H9 (cell line): ENCODE measurements around the gene MYO1D. TPM values are rescaled to one million over a fixed set of nuclear protein-coding genes. Genes with fewer than 3 reads are reported as not detected.

Experiments used
- DNase-seq: peaks from one replicate; pipeline ENCODE4 v3.0.0-alpha.2; 2017
- H2AFZ ChIP-seq: one replicate; pipeline ENCODE4 v1.6.1; 2013; ENCODE audit warnings: mild to moderate bottlenecking, low read length, control low read depth, moderate library complexity
- H2AK5ac ChIP-seq: 2 replicates; pipeline ENCODE4 v1.6.1; 2013; ENCODE audit warnings: low read length, control low read depth, mixed read lengths; ENCODE audit not compliant: insufficient read length
- H2BK120ac ChIP-seq: one replicate; pipeline ENCODE4 v1.6.1; 2013; ENCODE audit warnings: low read depth, mild to moderate bottlenecking, low read length, control low read depth, inconsistent platforms; ENCODE audit not compliant: poor library complexity, severe bottlenecking
- H2BK12ac ChIP-seq: 2 replicates; pipeline ENCODE4 v1.6.1; 2013; ENCODE audit warnings: low read length, control low read depth, mixed read lengths, low read depth; ENCODE audit not compliant: insufficient read length
- H2BK15ac ChIP-seq: 2 replicates; pipeline ENCODE4 v1.6.1; 2013; ENCODE audit warnings: low read depth, low read length, control low read depth
- H2BK20ac ChIP-seq: one replicate; pipeline ENCODE4 v1.6.1; 2013; ENCODE audit warnings: low read depth, mild to moderate bottlenecking, low read length, control low read depth, inconsistent platforms; ENCODE audit not compliant: poor library complexity, severe bottlenecking
- H2BK5ac ChIP-seq: 2 replicates; pipeline ENCODE4 v1.6.1; 2013; ENCODE audit warnings: low read length, control low read depth, mixed read lengths; ENCODE audit not compliant: insufficient read length
- H3K14ac ChIP-seq: 2 replicates; pipeline ENCODE4 v1.6.1; 2013; ENCODE audit warnings: low read length, control low read depth; ENCODE audit not compliant: insufficient read depth
- H3K18ac ChIP-seq: 2 replicates; pipeline ENCODE4 v1.6.1; 2013; ENCODE audit warnings: low read depth, mild to moderate bottlenecking, mixed read lengths, low read length, control low read depth; ENCODE audit not compliant: insufficient read length
- H3K23ac ChIP-seq: 2 replicates; pipeline ENCODE4 v1.6.1; 2013; ENCODE audit warnings: low read length, control low read depth, mixed read lengths, low read depth; ENCODE audit not compliant: insufficient read length
- H3K23me2 ChIP-seq: 2 replicates; pipeline ENCODE4 v1.6.1; 2013; ENCODE audit warnings: low read depth, mild to moderate bottlenecking, mixed read lengths, low read length, control low read depth; ENCODE audit not compliant: insufficient read length, poor library complexity, severe bottlenecking
- H3K27ac ChIP-seq: 2 replicates; pipeline ENCODE4 v1.5.1; 2013; ENCODE audit warnings: low read length, control low read depth, mixed read lengths, low read depth; ENCODE audit not compliant: insufficient read length
- H3K27me3 ChIP-seq: 2 replicates; pipeline ENCODE4 v1.6.1; 2013; ENCODE audit warnings: low read length, control low read depth, inconsistent platforms; ENCODE audit not compliant: insufficient read depth
- H3K4ac ChIP-seq: 2 replicates; pipeline ENCODE4 v1.6.1; 2013; ENCODE audit warnings: low read depth, mild to moderate bottlenecking, control low read depth, inconsistent platforms, low read length, moderate library complexity
- H3K4me1 ChIP-seq: 2 replicates; pipeline ENCODE4 v1.6.1; 2013; ENCODE audit warnings: low read length, control low read depth, inconsistent platforms; ENCODE audit not compliant: insufficient read depth
- H3K4me2 ChIP-seq: 2 replicates; pipeline ENCODE4 v1.6.1; 2013; ENCODE audit warnings: low read length, control low read depth, mixed read lengths; ENCODE audit not compliant: insufficient read length, insufficient read depth
- H3K56ac ChIP-seq: 2 replicates; pipeline ENCODE4 v1.6.1; 2013; ENCODE audit warnings: low read depth, mild to moderate bottlenecking, mixed read lengths, low read length, control low read depth; ENCODE audit not compliant: insufficient read length
- H3K79me1 ChIP-seq: 2 replicates; pipeline ENCODE4 v1.6.1; 2013; ENCODE audit warnings: low read depth, mild to moderate bottlenecking, moderate library complexity, low read length, control low read depth, inconsistent platforms; ENCODE audit not compliant: insufficient read depth, poor library complexity, severe bottlenecking
- H3K79me2 ChIP-seq: 2 replicates; pipeline ENCODE4 v1.6.1; 2013; ENCODE audit warnings: low read length, control low read depth, inconsistent platforms; ENCODE audit not compliant: insufficient read depth
- H3K9ac ChIP-seq: 2 replicates; pipeline ENCODE4 v1.6.1; 2013; ENCODE audit warnings: low read length, control low read depth, mixed read lengths; ENCODE audit not compliant: insufficient read length; ENCODE audit errors: extremely low read depth
- H3K9me3 ChIP-seq: one replicate; pipeline ENCODE4 v1.6.1; 2013; ENCODE audit warnings: low read depth, low read length, inconsistent platforms; ENCODE audit not compliant: control insufficient read depth
- H3T11ph ChIP-seq: one replicate; pipeline ENCODE4 v1.6.1; 2013; ENCODE audit warnings: mild to moderate bottlenecking, low read length, control low read depth, inconsistent platforms
- H4K20me1 ChIP-seq: one replicate; pipeline ENCODE4 v1.6.1; 2013; ENCODE audit not compliant: control insufficient read depth, insufficient read length, insufficient read depth
- H4K5ac ChIP-seq: 2 replicates; pipeline ENCODE4 v1.6.1; 2013; ENCODE audit warnings: low read depth, mild to moderate bottlenecking, mixed read lengths, low read length, control low read depth; ENCODE audit not compliant: insufficient read length
- H4K8ac ChIP-seq: replicated peaks from 2 replicates; pipeline ENCODE4 v1.6.1; 2013; ENCODE audit warnings: low read length, control low read depth, mixed read lengths, low read depth; ENCODE audit not compliant: insufficient read length
- H4K91ac ChIP-seq: 2 replicates; pipeline ENCODE4 v1.6.1; 2013; ENCODE audit warnings: low read depth, mild to moderate bottlenecking, moderate library complexity, mixed read lengths, low read length, control low read depth; ENCODE audit not compliant: insufficient read length
- H3K27ac Mint-ChIP-seq, 3 experiments: 2 replicates in 2 of 3; 3 replicates in 1 of 3; pipeline ENCODE4 v1.8.0; 2020 to 2021; ENCODE audit warnings: mixed read lengths in 3 of 3, mild to moderate bottlenecking in 1 of 3, moderate library complexity in 1 of 3
- H3K27me3 Mint-ChIP-seq: 2 replicates; pipeline ENCODE4 v1.8.0; 2021; ENCODE audit warnings: low read depth, mild to moderate bottlenecking, moderate library complexity, mixed read lengths
- H3K36me3 Mint-ChIP-seq, 3 experiments: 2 replicates in 2 of 3; 3 replicates in 1 of 3; pipeline ENCODE4 v1.8.0; 2020 to 2021; ENCODE audit warnings: low read depth in 3 of 3, mixed read lengths in 3 of 3; ENCODE audit not compliant: insufficient read depth in 1 of 3
- H3K4me1 Mint-ChIP-seq, 2 experiments: 2 replicates each; pipeline ENCODE4 v1.8.0; 2020; ENCODE audit warnings: mixed read lengths in 2 of 2
- H3K4me3 Mint-ChIP-seq, 2 experiments: 2 replicates in 1 of 2; 3 replicates in 1 of 2; pipeline ENCODE4 v1.8.0; 2020 to 2021; ENCODE audit warnings: mild to moderate bottlenecking in 2 of 2, mixed read lengths in 2 of 2, moderate library complexity in 1 of 2
- H3K9me3 Mint-ChIP-seq, 2 experiments: 2 replicates in 1 of 2; 3 replicates in 1 of 2; pipeline ENCODE4 v1.8.0; 2020; ENCODE audit warnings: mild to moderate bottlenecking in 2 of 2, mixed read lengths in 2 of 2, moderate library complexity in 1 of 2
- CTCF ChIP-seq: fragments of 200-600 bp; sonication (generic); conservative IDR thresholded peaks from 3 replicates; pipeline ENCODE4 v1.8.0; 2021; ENCODE audit warnings: antibody characterized with exemption, mild to moderate bottlenecking
- WGBS: extraction: QIAGEN DNeasy Blood & Tissue Kit; methylation state at CpG from one replicate; pipeline ENCODE4 v1.1.7; 2013; ENCODE audit warnings: missing lambda C conversion rate, low lambda C conversion rate, mixed read lengths; ENCODE audit not compliant: insufficient read length; ENCODE audit errors: extremely low coverage; 5-methylcytosine and 5-hydroxymethylcytosine counted together
- total RNA-seq: library from RNA; stranded (reverse); gene quantifications from 2 replicates; pipeline ENCODE4 v1.2.1, GENCODE V29; 2021

Gene MYO1D
- total RNA-seq, 1 experiment from 2014 or later, result 19.0 TPM

- H3K56ac ChIP-seq, result no peak overlapping the region
- no peak overlapping the region for H2BK5ac ChIP-seq
- no peaks in the 10 kb centered on the region for H3K36me3 Mint-ChIP-seq
- no peaks in the 10 kb centered on the region for H3K27me3 Mint-ChIP-seq
- H3K18ac ChIP-seq, result no peak overlapping the region
- no peaks in the 10 kb centered on the region for H3K23me2 ChIP-seq
- no peaks in the 10 kb centered on the region for H4K20me1 ChIP-seq
- H2BK20ac ChIP-seq, result no peak overlapping the region
- DNase-seq, result no peak
- H2BK15ac ChIP-seq, result no peak overlapping the region
- no peak overlapping the region for H3K27ac ChIP-seq
- H3K9me3 Mint-ChIP-seq, result no peaks in the 10 kb centered on the region
- H3K4me1 Mint-ChIP-seq, result peaks cover 13 to 18% of the 10 kb centered on the region in 2 experiments
- WGBS, result no CpG with 5 or more reads among the region's 3 CpGs
- no peak overlapping the region for H3K4me2 ChIP-seq
- H3K4ac ChIP-seq, result no peak overlapping the region
- H3K9ac ChIP-seq, result no peak overlapping the region
- no peak overlapping the region for H4K8ac ChIP-seq
- no peaks in the 10 kb centered on the region for H3K27me3 ChIP-seq
- no peak overlapping the region for H3K4me3 Mint-ChIP-seq
- no peak overlapping the region for H2AK5ac ChIP-seq
- H3K27ac Mint-ChIP-seq, result no peak overlapping the region; a peak in 1 of 7 replicates
- no peak overlapping the region for H4K5ac ChIP-seq
- no peaks in the 10 kb centered on the region for H3K79me2 ChIP-seq
- no peak overlapping the region for H3T11ph ChIP-seq
- H3K79me1 ChIP-seq, result no peaks in the 10 kb centered on the region
- no peaks in the 10 kb centered on the region for H3K9me3 ChIP-seq
- no peak overlapping the region for H4K91ac ChIP-seq
- TF ChIP-seq CTCF, result no peak
- H3K14ac ChIP-seq, result no peak overlapping the region
- H2AFZ ChIP-seq, result no peak overlapping the region
- H2BK120ac ChIP-seq, result no peak overlapping the region
- H3K23ac ChIP-seq, result no peak overlapping the region
- no peak overlapping the region for H2BK12ac ChIP-seq
- no peaks in the 10 kb centered on the region for H3K4me1 ChIP-seq
Observed at GRCh38 chr17:32564325-32564724, 312.6 kb downstream of the MYO1D start.
